NCI-H69 (cell line): ENCODE measurements around the gene PRMT7.

Experiments used
- DNase-seq: peaks from one replicate; lab custom pipeline; 2025; lab: John Stamatoyannopoulos, UW

The PRMT7 gene, protein sequence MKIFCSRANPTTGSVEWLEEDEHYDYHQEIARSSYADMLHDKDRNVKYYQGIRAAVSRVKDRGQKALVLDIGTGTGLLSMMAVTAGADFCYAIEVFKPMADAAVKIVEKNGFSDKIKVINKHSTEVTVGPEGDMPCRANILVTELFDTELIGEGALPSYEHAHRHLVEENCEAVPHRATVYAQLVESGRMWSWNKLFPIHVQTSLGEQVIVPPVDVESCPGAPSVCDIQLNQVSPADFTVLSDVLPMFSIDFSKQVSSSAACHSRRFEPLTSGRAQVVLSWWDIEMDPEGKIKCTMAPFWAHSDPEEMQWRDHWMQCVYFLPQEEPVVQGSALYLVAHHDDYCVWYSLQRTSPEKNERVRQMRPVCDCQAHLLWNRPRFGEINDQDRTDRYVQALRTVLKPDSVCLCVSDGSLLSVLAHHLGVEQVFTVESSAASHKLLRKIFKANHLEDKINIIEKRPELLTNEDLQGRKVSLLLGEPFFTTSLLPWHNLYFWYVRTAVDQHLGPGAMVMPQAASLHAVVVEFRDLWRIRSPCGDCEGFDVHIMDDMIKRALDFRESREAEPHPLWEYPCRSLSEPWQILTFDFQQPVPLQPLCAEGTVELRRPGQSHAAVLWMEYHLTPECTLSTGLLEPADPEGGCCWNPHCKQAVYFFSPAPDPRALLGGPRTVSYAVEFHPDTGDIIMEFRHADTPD

DNA sequence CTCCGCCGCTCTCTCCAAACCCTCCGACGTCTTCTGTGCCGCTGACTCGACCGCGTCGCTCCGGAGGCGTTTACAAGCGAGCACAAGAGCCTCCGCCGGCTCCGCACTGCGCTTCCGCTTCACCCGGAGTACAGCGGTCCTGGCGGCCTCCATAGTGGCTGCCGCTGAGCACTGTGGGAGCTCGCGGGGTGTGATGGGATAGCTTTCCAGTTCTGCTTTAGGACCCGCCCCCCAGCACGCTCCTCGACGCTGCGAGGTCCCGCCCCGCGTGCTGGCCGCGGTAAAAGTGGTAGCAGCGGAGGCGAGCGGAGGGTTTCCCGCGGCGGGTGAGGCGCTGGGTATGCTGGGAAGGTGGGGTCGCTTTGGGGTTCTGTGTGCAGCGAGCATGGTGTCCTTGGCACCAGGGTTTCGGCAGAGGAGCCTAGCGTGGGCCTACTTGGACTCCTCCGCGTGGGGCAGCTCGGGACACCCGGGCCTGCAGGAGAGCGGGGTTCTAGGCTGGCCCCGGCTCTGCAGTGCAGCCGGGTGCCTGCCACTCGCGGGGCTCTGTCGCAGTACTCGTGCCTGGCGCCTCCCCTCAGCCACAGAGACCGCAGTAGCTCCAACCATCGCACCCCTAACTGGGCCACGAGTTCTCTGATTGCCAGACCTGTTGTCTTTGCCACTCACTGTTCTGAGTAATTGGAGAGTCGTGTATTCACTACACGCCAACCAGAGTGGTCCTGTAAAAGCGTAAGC, at the start of gene PRMT7, which contains the start of gene SLC7A6OS:
Gene PRMT7 (plus strand): TSS at position 246 of the 738 bp plus-strand sequence. CDS start 4,961 bp downstream, outside the sequence.
Gene SLC7A6OS (minus strand): TSS at position 173 of the 738 bp plus-strand sequence. CDS start 20 bp downstream, at position 153.
- DNase-seq: peak; percentile 92

DNA sequence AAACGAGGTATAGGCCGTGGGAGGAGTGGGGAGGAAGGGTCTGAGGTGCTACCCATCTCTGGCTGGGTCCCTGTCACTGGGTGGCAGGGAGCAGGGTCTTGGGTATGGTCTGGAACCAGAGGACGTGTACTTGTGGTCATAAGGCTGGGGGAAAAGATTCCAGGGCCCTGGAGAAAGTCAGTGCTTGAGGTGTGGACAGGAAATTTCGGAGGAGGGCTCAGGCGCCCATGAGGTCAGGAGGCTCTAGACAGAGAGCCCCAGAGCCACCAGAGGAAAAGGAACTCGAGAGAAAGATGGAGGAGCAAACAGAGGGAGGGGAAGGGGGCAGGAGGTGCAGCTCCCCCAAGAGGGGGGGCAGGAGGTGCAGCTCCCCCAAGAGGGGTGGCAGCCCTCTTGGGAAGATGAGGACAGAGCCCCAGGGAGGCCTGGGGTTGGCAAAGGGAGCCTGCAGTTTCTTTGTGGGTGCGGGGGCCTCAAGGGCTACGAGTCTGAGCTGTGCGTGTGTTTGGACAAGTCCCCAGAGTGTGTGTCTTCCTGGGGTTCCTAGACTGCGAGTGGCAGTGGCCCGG, 47.2 kb upstream of the PRMT7 start:
- no peak for DNase-seq

GRCh38 chr16:68264128-68265077, 46.4 kb upstream of the PRMT7 start, which contains the start of gene SLC7A6:
TSS of gene SLC7A6 (plus strand) at chr16:68264526. CDS start at chr16:68274727, 10,201 bp downstream.
- DNase-seq: peak; percentile 68

DNA sequence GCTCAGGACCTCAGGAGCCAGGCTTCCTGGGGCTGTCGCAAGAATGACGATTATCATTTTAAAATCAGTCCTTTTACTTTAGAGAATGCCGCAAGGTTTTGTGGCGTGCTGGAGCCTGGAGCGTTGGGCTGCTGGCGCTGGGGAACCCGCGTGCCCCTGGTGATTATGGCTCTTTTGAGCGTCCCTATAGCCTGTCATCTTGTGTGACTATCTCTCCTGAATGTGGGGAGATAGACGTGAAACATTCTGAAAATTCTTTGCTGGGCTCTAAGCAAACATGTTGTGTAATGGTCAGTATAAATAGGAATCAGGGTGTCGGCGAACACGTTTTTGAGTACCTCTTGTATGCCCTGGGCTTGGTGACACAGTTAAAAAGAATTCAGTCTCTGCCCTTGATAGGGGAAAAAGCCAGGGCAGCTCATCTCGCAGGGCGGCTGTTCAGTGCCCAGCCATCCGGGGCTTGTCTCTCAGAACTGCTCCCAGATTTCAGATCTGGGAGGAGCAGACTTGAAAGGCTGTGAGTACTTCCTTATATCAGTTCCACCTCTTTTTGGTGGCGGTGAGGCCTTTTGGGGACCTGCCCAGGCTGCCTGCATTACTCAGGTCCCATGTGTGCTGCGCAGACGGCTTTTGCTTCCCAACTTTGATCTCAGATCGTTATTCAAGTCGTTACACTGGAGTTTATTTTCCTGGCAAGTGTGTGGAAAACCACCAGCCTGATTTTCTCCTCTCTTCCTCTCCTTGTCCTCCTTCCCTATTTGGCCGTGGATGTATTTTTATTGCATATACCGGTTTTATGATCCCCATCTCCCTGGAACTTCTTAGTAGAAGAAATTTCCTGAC, 45.5 kb upstream of the PRMT7 start:
- peak; percentile 55 for DNase-seq

GRCh38 chr16:68267612-68268405, 43.0 kb upstream of the PRMT7 start:
- peak; percentile 63 for DNase-seq

DNA sequence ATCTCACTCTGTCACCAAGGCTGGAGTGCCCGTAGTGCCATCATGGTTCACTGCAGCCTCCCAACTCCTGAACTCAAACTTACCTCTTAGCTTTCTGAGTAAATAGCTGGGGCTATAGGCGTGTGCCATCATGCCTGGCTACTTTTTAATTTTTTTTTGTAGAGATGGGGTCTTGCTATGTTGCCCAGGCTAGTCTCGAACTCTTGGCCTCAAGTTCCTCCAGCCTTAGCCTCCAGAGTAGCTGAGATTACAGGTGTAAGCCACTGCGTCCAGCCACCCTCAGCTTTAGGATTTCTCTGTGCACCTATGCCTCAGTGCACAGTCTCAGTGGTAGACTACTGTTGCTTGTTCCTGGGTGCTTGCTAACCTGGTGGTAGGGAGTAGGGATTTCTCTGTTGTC, 41.0 kb upstream of the PRMT7 start:
- no peak for DNase-seq

GRCh38 chr16:68270353-68270752, 40.5 kb upstream of the PRMT7 start:
- no peak for DNase-seq

GRCh38 chr16:68272507-68273209, 38.2 kb upstream of the PRMT7 start:
- DNase-seq: peak; percentile 84

DNA sequence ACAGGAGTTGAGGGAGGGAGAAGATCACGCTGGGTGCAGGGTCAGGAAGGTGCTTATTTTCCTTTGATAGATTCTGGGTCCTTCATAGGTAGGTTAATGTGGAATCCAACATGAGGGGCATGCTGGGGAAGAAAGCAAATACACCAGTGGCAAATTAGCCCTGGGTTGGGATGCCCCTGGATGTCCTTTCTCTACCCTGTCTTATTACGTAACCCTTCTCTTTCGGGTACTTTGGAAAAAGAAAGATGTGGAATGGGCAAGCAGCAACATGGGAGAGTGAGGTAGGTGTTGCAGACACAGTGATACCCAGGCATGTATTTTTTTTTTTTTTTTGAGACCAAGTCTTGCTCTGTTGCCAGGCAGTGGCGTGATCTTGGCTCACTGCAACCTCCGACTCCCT, 37.4 kb upstream of the PRMT7 start:
- DNase-seq: no peak

DNA sequence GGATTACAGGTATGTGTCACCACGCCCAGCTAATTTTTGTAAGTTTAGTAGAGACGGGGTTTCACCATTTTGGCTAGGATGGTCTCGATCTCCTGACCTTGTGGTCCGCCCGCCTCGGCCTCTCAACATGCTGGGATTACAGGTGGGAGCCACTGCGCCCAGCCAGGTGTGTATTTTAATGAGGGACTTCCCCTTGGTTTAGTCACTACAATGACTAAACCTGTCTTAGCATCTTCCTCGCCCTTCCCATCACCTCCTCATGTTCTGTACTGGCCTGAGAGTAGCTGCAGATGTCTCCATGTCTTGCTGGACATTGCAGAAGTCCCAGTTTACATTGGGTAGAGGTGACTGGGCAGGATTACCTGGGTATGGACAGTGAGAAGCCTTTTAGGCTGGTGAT, 36.9 kb upstream of the PRMT7 start:
- DNase-seq: no peak

- peak; percentile 18 for DNase-seq
Measured at GRCh38 chr16:68274441-68274840, 36.4 kb upstream of the PRMT7 start.

DNA sequence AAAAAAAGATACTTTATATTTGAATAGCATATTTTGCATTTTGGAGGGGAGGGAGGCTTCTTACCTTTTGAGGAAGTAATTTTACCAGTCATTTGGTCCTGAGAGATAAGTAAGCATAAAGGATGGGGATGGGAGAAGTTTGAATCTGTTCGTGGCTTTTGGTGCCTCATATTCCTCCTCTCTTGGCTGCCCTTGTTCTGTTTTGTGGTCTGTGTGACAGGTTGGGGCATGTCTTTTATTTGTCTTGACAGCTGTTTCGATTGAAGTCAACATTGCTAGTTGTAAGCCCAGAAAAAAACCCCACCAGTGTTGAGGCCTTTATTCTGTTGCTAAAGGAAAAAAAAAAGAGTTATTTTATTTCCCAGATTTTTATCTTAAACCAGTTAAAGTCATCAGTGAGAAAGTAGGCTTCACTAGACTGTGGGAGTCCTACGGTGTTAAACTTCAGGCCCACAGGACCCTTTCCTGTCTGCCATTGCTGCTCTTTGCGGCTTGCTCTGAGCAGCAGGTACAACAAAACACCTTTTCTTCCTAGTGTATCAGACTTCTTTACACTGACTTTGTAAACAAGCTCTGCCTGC, 35.1 kb upstream of the PRMT7 start:
- peak; percentile 71 for DNase-seq

GRCh38 chr16:68276223-68276622, 34.6 kb upstream of the PRMT7 start:
- DNase-seq: no peak

GRCh38 chr16:68279726-68280558, 30.9 kb upstream of the PRMT7 start:
- no peak for DNase-seq

DNA sequence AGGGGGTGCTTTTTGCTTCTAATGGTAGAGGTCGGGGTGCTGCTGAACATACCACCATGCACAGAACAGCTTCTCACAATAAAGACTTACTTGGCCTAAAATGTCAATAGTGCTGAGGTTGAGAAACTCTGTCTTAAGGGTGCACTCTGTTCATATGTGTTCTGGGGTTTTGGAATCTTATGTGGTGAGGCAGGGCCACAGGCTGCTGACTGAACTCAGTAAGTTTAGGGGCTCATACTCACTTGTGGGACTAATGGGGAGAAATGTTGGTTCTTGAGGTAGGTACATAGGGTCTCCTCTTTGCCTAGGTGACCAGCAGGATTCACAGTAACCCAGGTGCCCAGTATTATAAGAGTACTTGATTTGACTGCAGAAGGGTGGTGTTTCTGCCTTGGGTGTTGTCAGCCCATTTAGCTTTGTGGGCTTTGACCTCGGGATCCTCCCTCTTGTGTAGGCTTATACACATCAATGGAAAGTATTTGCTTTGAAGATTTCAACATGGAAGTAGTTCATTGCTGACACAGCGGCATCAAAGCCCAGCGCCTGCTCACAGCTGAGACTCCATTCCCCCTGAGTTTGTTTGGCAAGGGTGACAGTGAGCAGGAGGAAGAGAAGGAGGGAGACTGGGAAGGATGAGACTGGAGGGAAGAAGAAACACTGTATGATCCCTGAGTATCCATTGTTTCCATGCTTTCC, 29.3 kb upstream of the PRMT7 start:
- no peak for DNase-seq

- DNase-seq: no peak
Measured at GRCh38 chr16:68282064-68282452, 28.8 kb upstream of the PRMT7 start.

DNA sequence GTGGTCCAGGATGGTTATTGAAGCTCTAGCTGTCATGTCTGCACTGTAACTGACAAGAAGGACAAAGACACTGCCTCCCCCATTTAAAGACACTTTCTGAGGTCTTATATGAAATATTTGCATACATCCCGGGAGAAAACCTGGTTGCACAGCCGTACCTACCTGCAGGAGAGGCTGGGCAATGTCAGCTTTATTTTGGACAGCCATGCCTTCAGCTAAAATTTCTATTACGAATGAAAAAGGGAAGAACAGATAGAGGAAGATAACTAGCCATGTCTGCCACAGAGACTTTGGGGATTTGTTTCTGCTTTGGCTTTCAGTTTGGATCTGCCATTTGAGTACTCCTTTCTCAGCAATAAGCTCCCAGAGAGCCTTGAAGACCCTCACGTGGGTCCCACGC, 27.5 kb upstream of the PRMT7 start:
- no peak for DNase-seq
